ENCODE data around the gene GNAO1. TPM values are rescaled to one million over a fixed set of nuclear protein-coding genes. Genes with fewer than 3 reads are reported as not detected.

Gene GNAO1
- polyA plus RNA-seq, 1 donor (not counting 4 experiments of a cell fraction or from before 2014, with no cell fraction given): 0.13 TPM

DNA sequence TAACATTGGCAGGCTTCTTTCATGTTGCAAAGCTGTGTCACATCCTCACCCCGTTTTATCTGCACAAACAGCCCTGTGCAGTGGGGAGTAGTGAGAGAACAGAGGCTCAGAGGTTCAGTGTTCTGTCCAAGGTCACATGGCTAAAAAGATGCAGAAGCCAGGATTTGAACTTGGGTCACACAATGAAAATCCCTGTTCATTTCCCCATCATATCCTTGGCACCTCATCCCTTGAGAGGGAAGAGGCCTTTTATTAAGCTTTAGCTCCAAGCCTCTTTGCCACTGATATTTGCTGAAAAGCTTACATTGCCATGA lies 127.5 kb downstream of the GNAO1 start:
- no peak for FAIRE-seq
- H4K20me1 ChIP-seq (ENCODE audit: control insufficient read depth, extremely low read depth, insufficient read depth, low read length): no peaks in the 10 kb centered on the region
- no peaks in the 10 kb centered on the region for H3K9me1 ChIP-seq (ENCODE audit: control insufficient read depth, extremely low read depth, insufficient read depth, low read length)
- no peaks in the 10 kb centered on the region for H3K79me2 ChIP-seq (ENCODE audit: control insufficient read depth, insufficient read depth, low read length)
- H3K27me3 ChIP-seq (ENCODE audit: control insufficient read depth, extremely low read depth, insufficient read depth, low read length): peaks cover 7% of the 10 kb centered on the region
- dilution Hi-C loops (cut with MboI; ENCODE audit: extremely low pct_ligation_motif_present, low sequenced_read_pairs): no loop called here
- no peak overlapping the region for H3K9ac ChIP-seq (ENCODE audit: control insufficient read depth, extremely low read depth, insufficient read depth, low read length)
- H3K4me3 ChIP-seq (ENCODE audit: control insufficient read depth in 2 of 3, extremely low read depth in 1 of 3, insufficient read depth in 2 of 3, low read depth in 1 of 3, low read length in 3 of 3): no peak overlapping the region
- no peak for TF ChIP-seq EZH2 (IDR thresholded peaks at IDR 0.05; ENCODE audit: low read length)
- no peaks in the 10 kb centered on the region for H3K9me3 ChIP-seq (ENCODE audit: control insufficient read depth, low read depth, low read length)
- no peak overlapping the region for H3K4me2 ChIP-seq (ENCODE audit: control insufficient read depth, extremely low read depth, insufficient read depth, low read depth, low read length)
- no peaks in the 10 kb centered on the region for H3K36me3 ChIP-seq (ENCODE audit: control insufficient read depth in 2 of 2, extremely low read depth in 1 of 2, insufficient read depth in 2 of 2, low read length in 2 of 2)
- no peak overlapping the region for H2AFZ ChIP-seq (ENCODE audit: control insufficient read depth, low read length)
- DNase-seq (ENCODE audit: low read depth, low spot score): no peak
- H3K27ac ChIP-seq (ENCODE audit: control insufficient read depth, insufficient read depth, low read length): no peak overlapping the region
- H3K4me1 ChIP-seq (ENCODE audit: control insufficient read depth, extremely low read depth, insufficient read depth, low read length): peaks cover 8% of the 10 kb centered on the region

GRCh38 chr16:56319376-56319775 lies 128.1 kb downstream of the GNAO1 start:
- Histone ChIP-seq H3K9me1 (ENCODE audit: control insufficient read depth, extremely low read depth, insufficient read depth, low read length) (no peaks in the 10 kb centered on the region), H3K79me2 (ENCODE audit: control insufficient read depth, insufficient read depth, low read length) (no peaks in the 10 kb centered on the region), H3K36me3 (ENCODE audit: control insufficient read depth in 2 of 2, extremely low read depth in 1 of 2, insufficient read depth in 2 of 2, low read length in 2 of 2) (no peaks in the 10 kb centered on the region), H2AFZ (ENCODE audit: control insufficient read depth, low read length) (no peak overlapping the region), H3K4me2 (ENCODE audit: control insufficient read depth, extremely low read depth, insufficient read depth, low read depth, low read length) (no peak overlapping the region), H3K9me3 (ENCODE audit: control insufficient read depth, low read depth, low read length) (no peaks in the 10 kb centered on the region), H3K4me1 (ENCODE audit: control insufficient read depth, extremely low read depth, insufficient read depth, low read length) (peaks cover 14% of the 10 kb centered on the region), H3K4me3 (ENCODE audit: control insufficient read depth in 2 of 3, extremely low read depth in 1 of 3, insufficient read depth in 2 of 3, low read depth in 1 of 3, low read length in 3 of 3) (no peak overlapping the region), H3K27me3 (ENCODE audit: control insufficient read depth, extremely low read depth, insufficient read depth, low read length) (peaks cover 7% of the 10 kb centered on the region), H3K27ac (ENCODE audit: control insufficient read depth, insufficient read depth, low read length) (no peak overlapping the region), H4K20me1 (ENCODE audit: control insufficient read depth, extremely low read depth, insufficient read depth, low read length) (no peaks in the 10 kb centered on the region), H3K9ac (ENCODE audit: control insufficient read depth, extremely low read depth, insufficient read depth, low read length) (no peak overlapping the region)
- TF ChIP-seq, protein P1, sequence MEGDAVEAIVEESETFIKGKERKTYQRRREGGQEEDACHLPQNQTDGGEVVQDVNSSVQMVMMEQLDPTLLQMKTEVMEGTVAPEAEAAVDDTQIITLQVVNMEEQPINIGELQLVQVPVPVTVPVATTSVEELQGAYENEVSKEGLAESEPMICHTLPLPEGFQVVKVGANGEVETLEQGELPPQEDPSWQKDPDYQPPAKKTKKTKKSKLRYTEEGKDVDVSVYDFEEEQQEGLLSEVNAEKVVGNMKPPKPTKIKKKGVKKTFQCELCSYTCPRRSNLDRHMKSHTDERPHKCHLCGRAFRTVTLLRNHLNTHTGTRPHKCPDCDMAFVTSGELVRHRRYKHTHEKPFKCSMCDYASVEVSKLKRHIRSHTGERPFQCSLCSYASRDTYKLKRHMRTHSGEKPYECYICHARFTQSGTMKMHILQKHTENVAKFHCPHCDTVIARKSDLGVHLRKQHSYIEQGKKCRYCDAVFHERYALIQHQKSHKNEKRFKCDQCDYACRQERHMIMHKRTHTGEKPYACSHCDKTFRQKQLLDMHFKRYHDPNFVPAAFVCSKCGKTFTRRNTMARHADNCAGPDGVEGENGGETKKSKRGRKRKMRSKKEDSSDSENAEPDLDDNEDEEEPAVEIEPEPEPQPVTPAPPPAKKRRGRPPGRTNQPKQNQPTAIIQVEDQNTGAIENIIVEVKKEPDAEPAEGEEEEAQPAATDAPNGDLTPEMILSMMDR (optimal IDR thresholded peaks at IDR 0.05 in 1 of 3, IDR thresholded peaks at IDR 0.05 in 1 of 3, conservative IDR thresholded peaks at IDR 0.05 in 1 of 3; ENCODE audit: extremely low read depth in 1 of 3, insufficient read depth in 2 of 3, low read length in 3 of 3): no peak
- no peak for TF ChIP-seq EZH2 (IDR thresholded peaks at IDR 0.05; ENCODE audit: low read length)
- FAIRE-seq: no peak
- dilution Hi-C loops (cut with MboI; ENCODE audit: extremely low pct_ligation_motif_present, low sequenced_read_pairs): no loop called here
- DNase-seq (ENCODE audit: low read depth, low spot score): no peak

DNA sequence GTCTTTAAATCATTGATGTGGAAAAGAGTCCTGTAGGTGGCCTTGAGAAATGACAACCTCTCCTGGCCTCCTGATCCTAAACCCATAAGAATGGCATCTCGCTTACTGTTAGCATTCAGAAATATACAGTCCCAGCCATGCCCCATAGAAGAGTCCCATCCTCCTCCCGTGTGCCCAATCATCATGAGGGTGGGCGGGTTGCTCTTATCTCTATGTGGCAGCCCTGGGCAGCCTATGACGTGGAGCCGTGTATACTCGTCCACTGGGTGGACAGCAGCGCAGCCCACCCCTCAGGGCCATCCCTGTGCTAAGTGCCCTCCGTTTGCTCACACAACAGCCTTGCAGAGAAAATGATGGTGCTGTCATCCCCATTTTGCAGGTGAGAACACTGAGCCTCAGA lies 128.8 kb downstream of the GNAO1 start:
- Histone ChIP-seq H3K36me3 (ENCODE audit: control insufficient read depth in 2 of 2, extremely low read depth in 1 of 2, insufficient read depth in 2 of 2, low read length in 2 of 2) (no peaks in the 10 kb centered on the region), H3K27ac (ENCODE audit: control insufficient read depth, insufficient read depth, low read length) (no peak overlapping the region), H3K4me3 (ENCODE audit: control insufficient read depth in 2 of 3, extremely low read depth in 1 of 3, insufficient read depth in 2 of 3, low read depth in 1 of 3, low read length in 3 of 3) (no peak overlapping the region), H4K20me1 (ENCODE audit: control insufficient read depth, extremely low read depth, insufficient read depth, low read length) (no peaks in the 10 kb centered on the region), H3K9ac (ENCODE audit: control insufficient read depth, extremely low read depth, insufficient read depth, low read length) (no peak overlapping the region), H3K4me1 (ENCODE audit: control insufficient read depth, extremely low read depth, insufficient read depth, low read length) (peaks cover 20% of the 10 kb centered on the region), H3K9me3 (ENCODE audit: control insufficient read depth, low read depth, low read length) (no peaks in the 10 kb centered on the region), H3K27me3 (ENCODE audit: control insufficient read depth, extremely low read depth, insufficient read depth, low read length) (peaks cover 4% of the 10 kb centered on the region), H3K4me2 (ENCODE audit: control insufficient read depth, extremely low read depth, insufficient read depth, low read depth, low read length) (no peak overlapping the region), H2AFZ (ENCODE audit: control insufficient read depth, low read length) (no peak overlapping the region), H3K79me2 (ENCODE audit: control insufficient read depth, insufficient read depth, low read length) (no peaks in the 10 kb centered on the region), H3K9me1 (ENCODE audit: control insufficient read depth, extremely low read depth, insufficient read depth, low read length) (no peaks in the 10 kb centered on the region)
- no peak for FAIRE-seq
- TF ChIP-seq, protein P1 (optimal IDR thresholded peaks at IDR 0.05 in 1 of 3, IDR thresholded peaks at IDR 0.05 in 1 of 3, conservative IDR thresholded peaks at IDR 0.05 in 1 of 3; ENCODE audit: extremely low read depth in 1 of 3, insufficient read depth in 2 of 3, low read length in 3 of 3): no peak
- no peak for TF ChIP-seq EZH2 (IDR thresholded peaks at IDR 0.05; ENCODE audit: low read length)
- DNase-seq (ENCODE audit: low read depth, low spot score): no peak
- dilution Hi-C loops (cut with MboI; ENCODE audit: extremely low pct_ligation_motif_present, low sequenced_read_pairs): no loop called here

Measured in keratinocyte (primary cell).